Ishikawa (cell line): ENCODE data around the gene PRCD.

Experiments used
- EGR1 ChIP-seq: IDR thresholded peaks from 2 replicates; pipeline ENCODE4 v1.6.1; 2012
- TCF12 ChIP-seq: IDR thresholded peaks from 2 replicates; pipeline ENCODE4 v1.6.1; 2012; ENCODE audit warnings: low read depth
- TEAD4 ChIP-seq: IDR thresholded peaks from 2 replicates; pipeline ENCODE4 v1.6.1; 2012
- ZBTB7A ChIP-seq: IDR thresholded peaks from 2 replicates; pipeline ENCODE4 v1.6.1; 2012; ENCODE audit warnings: low read depth
- TF ChIP-seq, protein P1 (sequence below): IDR thresholded peaks from 2 replicates; pipeline ENCODE4 v1.6.1; 2012
- TF ChIP-seq, protein P2 (sequence below): IDR thresholded peaks from 2 replicates; pipeline ENCODE4 v1.6.1; 2012; ENCODE audit warnings: low read depth, mild to moderate bottlenecking

DNA sequence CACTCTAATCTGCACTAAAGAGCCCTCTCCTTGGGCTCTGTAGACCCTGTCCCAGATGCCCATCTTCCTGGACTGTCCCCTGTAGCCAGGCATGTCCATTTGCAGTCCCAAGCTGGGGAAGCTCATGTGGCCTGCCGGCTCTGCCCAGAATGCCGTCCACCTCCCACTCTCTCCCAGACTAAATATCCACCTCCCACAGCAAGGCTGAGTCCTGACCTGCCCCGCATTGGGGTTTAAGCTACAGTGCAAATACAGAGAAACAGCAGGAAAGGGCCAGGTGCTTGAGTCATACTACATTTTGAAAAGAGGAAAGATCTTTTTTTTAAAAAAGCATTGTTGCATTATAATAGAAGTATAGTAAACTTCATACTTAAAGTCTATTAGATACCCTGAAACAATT is 42.8 kb downstream of the PRCD start:
- no peak for TF ChIP-seq TCF12
- no peak for TF ChIP-seq TEAD4
- no peak for TF ChIP-seq ZBTB7A
- TF ChIP-seq, protein P1, sequence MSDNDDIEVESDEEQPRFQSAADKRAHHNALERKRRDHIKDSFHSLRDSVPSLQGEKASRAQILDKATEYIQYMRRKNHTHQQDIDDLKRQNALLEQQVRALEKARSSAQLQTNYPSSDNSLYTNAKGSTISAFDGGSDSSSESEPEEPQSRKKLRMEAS, result no peak
- TF ChIP-seq EGR1, result no peak
- TF ChIP-seq, protein P2, sequence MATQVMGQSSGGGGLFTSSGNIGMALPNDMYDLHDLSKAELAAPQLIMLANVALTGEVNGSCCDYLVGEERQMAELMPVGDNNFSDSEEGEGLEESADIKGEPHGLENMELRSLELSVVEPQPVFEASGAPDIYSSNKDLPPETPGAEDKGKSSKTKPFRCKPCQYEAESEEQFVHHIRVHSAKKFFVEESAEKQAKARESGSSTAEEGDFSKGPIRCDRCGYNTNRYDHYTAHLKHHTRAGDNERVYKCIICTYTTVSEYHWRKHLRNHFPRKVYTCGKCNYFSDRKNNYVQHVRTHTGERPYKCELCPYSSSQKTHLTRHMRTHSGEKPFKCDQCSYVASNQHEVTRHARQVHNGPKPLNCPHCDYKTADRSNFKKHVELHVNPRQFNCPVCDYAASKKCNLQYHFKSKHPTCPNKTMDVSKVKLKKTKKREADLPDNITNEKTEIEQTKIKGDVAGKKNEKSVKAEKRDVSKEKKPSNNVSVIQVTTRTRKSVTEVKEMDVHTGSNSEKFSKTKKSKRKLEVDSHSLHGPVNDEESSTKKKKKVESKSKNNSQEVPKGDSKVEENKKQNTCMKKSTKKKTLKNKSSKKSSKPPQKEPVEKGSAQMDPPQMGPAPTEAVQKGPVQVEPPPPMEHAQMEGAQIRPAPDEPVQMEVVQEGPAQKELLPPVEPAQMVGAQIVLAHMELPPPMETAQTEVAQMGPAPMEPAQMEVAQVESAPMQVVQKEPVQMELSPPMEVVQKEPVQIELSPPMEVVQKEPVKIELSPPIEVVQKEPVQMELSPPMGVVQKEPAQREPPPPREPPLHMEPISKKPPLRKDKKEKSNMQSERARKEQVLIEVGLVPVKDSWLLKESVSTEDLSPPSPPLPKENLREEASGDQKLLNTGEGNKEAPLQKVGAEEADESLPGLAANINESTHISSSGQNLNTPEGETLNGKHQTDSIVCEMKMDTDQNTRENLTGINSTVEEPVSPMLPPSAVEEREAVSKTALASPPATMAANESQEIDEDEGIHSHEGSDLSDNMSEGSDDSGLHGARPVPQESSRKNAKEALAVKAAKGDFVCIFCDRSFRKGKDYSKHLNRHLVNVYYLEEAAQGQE, result no peak
